HL-60/S4 (cell line): ENCODE measurements around the gene B3GLCT.

ENCODE experiments used
- in situ Hi-C: fragments of 300-500 bp; cut with MboI; formaldehyde crosslinking; loops from 2 replicates; pipeline ENCODE4 v1.14.3; 2022; ENCODE audit warnings: low sequenced_read_pairs

Gene B3GLCT

DNA sequence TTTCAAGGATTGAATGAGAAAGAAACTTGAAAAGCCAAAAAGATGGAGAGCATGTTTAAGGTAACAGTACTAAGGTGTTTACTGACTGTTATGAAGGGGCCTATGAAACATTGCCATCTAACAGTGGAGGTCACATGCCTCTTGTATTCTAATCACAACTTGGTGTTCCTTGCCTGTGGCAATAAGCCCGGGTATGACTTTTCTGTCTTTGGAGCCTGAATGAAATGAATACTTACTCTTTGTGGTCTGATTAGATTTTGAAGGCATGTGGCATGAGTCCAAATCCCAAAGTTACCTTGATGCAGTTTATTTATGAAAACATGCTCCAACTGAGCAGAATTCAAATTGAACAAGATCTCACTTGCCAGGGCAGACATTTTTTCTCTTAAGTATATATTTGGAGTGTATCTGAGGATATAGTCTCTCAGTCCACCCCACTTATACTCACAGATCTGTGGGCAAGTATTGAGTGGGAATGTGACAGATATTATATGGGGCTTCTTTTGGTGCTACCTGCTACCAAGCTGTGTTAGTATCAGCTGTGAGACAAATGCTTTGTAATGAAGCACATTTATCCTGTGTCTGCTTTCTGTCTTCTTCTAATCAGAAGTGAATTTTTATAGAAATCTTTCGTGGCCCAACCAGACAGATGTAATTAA, 67.5 kb downstream of the B3GLCT start:
- in situ Hi-C loops, result no loop called here

DNA sequence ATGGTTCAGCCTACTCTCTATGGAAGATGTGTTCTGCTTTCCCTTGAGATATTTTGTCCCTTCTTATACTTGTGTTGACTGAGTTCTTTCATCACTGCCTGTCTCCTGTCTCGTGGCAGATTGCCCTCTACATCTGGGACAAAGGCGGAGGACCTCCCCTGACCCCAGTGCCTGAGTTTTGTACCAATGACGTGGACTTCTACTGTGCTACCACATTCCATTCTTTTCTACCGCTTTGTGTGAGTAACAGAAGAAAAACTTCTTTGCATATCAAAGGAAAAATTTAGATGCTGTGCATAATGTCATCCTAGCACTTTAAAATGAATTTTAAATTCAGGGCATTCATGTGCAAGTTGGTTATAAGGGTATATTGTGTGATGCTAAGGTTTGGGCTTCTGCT, 74.6 kb downstream of the B3GLCT start:
- in situ Hi-C loops, result no loop called here

- in situ Hi-C loops, result no loop called here
Measured at GRCh38 chr13:31276421-31276820, 76.6 kb downstream of the B3GLCT start.

DNA sequence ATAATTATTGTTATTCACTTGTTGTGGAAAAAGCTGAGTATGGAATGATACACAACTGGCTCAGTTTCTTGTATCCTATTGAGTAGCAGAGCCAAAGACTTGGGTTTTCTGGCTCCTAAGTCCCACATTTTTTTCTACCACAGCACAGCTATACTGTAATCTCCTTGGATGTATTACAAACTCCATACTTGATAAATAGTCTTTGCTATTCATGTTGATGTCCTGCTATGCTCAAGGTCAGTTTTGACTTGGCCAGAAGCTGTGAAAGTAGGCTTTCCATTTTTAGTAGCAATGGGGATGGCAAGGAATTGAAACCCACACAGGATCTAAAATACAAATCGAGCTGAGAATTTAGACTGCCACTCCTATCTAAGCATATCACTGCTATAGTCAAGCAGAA, 79.1 kb downstream of the B3GLCT start:
- in situ Hi-C loops, result no loop called here

DNA sequence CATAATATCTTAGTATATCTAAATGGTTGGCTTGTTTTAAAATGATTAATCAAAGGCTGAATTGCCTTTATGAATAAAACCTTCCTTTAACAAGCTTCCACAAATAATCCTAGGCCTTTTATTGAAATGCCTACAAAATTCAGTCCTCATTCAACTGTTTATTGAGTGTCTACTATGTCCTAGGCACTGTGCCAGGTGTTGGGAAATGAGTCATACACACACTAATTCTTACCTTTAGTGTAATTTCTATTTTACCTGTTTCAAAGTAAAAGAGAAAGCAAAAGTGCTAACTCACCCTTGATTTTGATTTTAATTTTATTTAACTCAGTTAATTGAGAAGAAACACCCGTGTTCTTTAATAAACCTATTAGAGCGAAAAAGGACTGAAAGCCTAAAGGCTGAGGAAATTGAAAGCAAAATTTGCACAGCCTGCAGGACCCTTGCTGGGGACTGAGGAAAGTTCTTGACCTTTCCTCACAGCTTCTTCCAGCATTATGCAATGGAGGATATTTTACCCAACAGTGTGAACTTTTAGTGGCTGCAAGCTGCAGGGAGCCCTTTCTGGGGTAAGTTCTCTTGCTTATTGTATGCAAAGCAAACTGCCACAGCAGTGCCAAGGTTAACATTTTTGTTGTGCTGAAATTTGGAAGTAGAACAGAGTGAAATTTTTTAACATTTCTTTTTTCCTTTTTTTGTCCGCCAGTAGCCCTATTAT, 83.1 kb downstream of the B3GLCT start:
- in situ Hi-C loops, result no loop called here

DNA sequence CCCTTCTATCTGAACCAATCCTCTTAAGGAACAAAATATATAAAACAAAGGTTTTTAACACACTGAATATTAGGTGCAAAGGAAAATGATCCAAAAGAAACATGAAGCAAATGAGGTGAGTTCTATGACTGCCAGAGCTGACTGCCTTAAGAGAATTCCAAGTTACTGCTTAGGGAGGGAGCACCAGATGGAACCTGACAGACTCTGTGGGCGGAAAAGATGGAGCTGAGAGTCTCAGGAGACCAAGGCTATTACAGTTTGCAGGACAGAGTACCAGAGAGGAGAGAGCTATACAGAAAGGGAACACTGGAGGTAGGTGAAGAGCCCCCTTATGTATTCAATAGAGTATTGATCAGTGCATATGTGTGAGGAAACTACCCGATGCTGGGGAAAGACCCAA, 87.2 kb downstream of the B3GLCT start:
- in situ Hi-C loops, result no loop called here

- in situ Hi-C loops, result no loop called here
Measured at GRCh38 chr13:31301119-31301518, 101.3 kb downstream of the B3GLCT start.

GRCh38 chr13:31310356-31310755, 110.6 kb downstream of the B3GLCT start:
- in situ Hi-C loops, result no loop called here

DNA sequence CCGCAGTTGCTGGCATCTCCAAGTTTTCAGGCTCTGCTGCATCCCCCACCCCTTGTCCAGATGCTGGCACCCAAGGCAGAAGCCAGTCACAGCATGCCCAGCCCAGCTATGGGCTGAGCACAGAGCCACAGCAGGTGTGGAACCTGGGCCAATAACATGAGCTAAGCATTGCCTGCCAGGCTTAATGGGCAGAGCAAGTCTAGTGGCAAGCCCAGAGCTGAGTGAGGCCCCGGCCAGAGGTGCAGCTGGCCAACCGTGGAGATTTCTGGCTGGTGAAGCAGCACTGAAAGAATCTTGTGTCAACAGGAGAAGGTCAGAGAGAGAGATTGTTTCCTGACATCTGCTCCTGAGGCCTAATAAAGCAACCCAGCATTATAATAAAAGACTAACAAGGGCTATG, 111.0 kb downstream of the B3GLCT start:
- in situ Hi-C loops, result no loop called here

DNA sequence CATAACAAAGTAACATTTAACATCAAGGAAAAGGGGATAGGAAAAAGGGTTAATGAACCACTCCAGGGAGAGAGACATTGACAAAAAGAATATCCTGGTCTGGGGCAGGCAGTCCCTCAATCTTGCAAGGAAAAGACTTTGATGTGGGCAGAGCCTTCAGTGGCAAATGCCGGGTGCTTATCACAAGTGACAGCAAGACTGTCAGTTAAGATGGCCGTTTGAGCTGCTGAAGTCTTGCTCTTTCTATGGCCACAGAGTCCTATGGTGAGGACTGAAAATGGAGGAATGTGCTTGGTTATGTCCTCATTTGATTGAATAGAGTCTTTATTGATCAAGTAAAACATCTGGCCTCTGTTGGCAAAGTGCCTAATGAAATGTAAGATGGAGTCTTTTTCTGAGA, 112.1 kb downstream of the B3GLCT start:
- in situ Hi-C loops, result no loop called here

DNA sequence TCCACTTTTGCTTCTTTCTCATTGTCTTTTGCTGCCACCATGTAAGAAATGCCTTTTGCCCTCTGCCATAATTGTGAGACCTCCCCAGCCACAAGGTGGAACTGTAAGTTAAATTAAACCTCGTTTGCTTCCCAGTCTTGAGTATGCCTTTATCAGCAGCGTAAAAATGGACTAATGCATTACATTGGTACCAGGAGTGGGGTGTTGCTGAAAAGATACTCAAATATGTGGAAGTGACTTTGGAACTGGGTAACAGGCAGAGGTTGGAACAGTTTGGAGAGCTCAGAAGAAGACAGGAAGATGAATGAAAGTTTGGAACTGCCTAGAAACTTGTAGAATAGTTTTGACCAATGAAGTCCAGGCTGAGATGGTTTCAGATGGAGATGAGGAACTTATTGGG, 115.2 kb downstream of the B3GLCT start:
- in situ Hi-C loops, result no loop called here

GRCh38 chr13:31320946-31321345, 121.2 kb downstream of the B3GLCT start:
- in situ Hi-C loops, result no loop called here

GRCh38 chr13:31321457-31321856, 121.7 kb downstream of the B3GLCT start:
- in situ Hi-C loops, result no loop called here

DNA sequence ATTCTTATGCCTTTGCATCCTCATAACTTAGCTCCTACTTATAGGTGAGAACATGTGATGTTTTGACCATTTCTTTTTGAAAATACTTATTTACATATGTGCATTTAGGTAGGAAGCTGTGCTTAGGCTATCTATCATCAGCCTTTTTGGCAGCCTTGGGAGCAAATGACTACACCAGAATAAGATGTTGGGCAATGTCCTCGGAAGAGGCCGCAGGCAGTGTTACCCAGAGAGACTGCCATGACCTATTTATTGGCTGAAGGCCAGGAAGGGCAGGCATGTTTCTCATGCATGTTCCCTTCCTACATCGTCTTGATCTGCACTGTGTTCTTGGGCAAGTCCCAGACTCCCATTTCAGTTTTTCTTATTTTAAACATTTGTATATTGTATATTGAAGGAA, 122.3 kb downstream of the B3GLCT start:
- in situ Hi-C loops, result no loop called here

DNA sequence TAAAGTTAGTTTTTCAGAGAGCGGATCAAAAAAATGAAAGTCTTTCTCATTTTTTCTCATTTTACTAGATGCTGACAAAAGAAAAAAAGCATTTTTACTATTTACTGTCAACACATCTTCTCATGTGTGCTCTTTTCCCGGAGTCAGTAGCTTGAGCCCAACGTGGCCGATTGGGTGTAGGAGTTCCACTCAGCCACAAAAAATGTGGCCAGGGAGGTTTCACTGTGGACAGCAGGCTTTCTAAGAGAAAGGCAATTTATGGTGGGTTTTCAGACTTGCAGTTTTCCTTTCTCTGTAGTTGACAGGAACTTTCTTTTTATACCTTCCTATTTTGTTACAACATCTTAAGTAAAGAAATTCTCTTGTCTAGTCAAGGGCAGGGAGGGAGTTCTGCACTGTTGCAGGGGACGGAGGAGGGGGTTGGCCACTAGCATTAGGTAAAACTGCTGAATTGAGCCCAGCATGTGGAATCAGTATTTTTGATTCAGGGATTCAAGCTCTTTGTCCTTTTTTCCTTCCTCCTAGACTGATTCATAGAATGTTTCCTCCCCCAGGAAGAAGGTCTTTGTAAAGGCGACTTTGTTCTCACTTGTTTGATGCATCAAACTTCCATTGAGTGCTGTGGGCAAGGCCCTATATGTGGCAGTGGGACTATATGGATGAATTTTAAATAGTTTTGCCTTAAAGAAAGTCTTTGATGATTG, 123.1 kb downstream of the B3GLCT start:
- in situ Hi-C loops, result no loop called here

DNA sequence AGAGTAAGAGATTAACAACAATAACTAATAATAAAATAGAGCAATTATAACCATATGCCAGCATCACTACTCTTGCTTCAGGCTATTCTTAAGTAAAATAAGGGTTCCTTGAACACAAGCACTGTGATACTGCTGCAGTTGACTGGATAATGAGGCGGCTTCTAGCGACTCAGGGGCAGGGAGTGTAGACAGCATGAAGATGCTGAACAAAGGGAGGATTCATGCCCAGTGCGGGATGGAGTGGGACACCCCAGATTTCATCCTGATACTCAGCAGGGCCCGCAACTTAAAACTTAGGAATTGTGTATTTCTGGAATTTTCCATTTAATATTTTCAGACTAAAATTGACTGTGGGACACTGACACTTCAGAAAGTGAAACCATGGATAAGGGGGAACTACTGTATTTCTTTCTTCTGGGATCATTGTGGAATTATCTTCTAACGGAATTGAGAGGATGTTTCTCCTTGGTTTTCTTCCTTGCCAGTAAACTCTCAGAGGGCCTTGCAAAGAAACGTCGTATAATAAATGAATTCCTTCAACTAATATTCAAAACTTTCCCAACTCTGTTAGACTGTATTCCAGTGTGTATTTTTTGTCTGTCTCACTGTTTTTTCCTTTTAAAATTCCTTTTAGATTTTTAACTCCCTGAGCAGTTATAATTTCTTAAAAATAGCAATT, 127.5 kb downstream of the B3GLCT start:
- in situ Hi-C loops, result no loop called here

DNA sequence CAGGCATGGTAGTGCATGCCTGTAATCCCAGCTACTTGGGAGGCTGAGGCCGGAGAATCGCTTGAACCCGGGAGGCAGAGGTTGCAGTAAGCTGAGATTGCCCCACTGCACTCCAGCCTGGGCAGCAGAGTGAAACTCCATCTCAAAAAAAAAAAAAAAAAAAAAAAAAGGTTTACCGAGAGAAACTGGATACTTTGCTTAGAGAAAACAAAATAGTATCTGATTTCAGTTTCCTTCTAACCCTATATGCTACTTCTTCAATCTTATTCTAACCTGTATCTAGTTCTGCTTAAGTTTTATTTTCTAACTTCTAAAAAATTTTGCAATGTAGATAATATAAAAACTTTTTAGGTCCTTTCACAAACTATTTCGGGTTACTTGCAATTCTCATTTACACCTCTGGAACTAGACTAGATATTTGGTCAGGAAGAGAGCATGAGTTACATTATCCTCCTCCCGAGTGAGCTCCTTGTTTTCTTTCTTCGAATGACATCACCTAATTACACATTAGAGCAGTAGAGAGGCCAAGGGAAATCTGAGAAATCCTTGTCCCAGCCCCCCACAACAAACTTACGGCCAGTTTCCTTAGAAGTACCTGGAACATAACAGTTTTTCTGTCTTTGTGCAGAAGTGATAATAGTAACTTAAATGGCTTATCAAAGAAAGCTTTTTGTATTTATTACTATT, 128.9 kb downstream of the B3GLCT start:
- in situ Hi-C loops, result no loop called here

GRCh38 chr13:31330236-31330635, 130.5 kb downstream of the B3GLCT start:
- in situ Hi-C loops, result no loop called here

DNA sequence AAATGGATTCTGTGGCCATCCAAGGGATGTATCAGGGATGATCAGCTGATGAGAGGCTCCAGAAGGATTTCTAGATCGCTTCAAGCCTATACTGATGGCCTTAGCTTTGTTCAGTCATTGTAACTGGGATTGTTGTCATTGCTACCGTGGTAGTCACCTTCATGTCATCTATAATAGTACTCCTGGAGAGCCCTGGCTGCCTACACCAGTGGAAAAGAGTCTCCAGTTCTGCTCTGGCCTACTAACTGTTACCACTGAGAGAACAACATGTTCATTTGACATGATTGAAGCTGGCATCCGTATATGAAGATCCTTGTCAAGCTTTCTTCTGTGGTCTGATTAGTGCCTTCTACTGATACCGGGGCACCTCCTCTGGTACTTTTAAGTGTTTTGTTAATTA, 131.3 kb downstream of the B3GLCT start:
- in situ Hi-C loops, result no loop called here

- in situ Hi-C loops, result no loop called here
Measured at GRCh38 chr13:31334547-31334946, 134.8 kb downstream of the B3GLCT start.

DNA sequence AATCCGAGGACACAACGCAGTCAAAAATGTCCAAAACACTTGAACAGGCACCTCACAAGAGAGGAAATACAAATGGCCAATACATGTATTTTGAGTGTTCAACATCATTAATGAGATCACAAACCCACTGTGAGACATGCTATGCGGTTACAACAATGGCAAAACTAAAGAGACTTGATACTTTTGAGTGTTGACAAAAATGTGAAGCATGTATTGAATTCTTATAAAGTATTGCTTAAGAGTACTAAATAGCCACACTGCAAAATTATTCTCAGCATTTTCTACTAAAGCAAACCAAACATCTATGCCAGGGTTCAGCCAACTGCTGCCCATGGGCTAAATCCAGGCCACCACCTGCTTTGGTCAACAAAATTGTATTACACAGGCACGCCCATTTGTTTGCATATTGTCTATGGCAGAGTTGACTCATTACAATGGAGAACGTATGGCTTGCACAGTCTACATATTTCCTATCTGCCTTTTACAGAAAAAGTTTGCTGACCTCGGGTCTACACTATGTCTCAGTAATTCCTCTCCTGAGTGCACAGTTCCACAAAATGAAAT, 135.3 kb downstream of the B3GLCT start:
- in situ Hi-C loops, result no loop called here
